ENCODE data around the gene CLMP.

CLMP gene

GRCh38 chr11:123195188-123196059, at the start of gene CLMP:
TSS of gene CLMP (minus strand) at chr11:123195248. CDS start at chr11:123194940, 308 bp downstream.
- no peak for FAIRE-seq
- DNase-seq (ENCODE audit: insufficient read length, low spot score): no peak

- FAIRE-seq: no peak
- DNase-seq (ENCODE audit: insufficient read length, low spot score): no peak
Measured at GRCh38 chr11:123241874-123242543, 47.0 kb upstream of the CLMP start.

- no peak for DNase-seq (ENCODE audit: insufficient read length, low spot score)
- FAIRE-seq: no peak
Measured at GRCh38 chr11:123241294-123241693, 46.2 kb upstream of the CLMP start.

GRCh38 chr11:123239191-123240150, 44.4 kb upstream of the CLMP start:
- DNase-seq (ENCODE audit: insufficient read length, low spot score) (no peak), FAIRE-seq (no peak)

DNA sequence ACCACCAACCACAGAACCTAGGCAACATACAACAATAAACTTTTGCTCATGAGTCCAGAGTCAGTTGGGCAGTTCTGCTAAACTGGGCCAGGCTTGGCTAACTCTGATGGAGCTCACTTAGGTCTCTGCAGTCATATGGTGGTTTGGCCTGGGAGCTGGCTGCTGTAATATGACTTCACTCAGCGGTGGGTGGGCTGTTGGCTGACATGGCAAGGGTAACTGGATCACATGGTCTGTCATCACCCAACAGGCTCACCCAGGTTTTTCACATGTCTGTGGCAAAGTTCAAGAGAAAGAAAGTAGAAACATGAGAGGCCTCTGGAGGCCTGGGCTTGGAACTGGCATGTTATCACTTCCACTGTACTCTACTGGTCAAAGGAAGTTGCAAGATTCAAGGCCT, 43.2 kb upstream of the CLMP start:
- DNase-seq (ENCODE audit: insufficient read length, low spot score) (no peak), FAIRE-seq (no peak)

DNA sequence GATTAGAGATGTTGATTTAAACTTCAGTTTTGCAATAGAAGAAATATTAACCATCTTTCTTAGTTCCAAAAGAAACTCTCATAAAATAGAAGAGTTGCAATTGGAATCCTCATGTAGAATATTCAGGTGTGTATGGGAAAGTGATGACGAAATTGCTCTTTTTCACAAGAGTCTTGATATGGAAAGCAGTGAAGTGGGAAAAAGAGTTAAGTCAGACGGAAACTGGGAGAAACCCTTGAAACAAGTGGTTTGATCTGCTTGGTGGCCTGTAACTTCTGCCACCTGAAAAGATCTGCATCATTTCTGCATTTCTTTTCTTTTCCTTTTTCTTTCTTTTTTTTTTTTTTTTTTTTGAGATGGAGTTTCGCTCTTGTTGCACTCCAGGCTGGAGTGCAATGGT, 41.8 kb upstream of the CLMP start:
- FAIRE-seq (no peak), DNase-seq (ENCODE audit: insufficient read length, low spot score) (no peak)

- DNase-seq (ENCODE audit: insufficient read length, low spot score) (no peak), FAIRE-seq (peak; percentile 8)
Measured at GRCh38 chr11:123235656-123236261, 40.7 kb upstream of the CLMP start.

DNA sequence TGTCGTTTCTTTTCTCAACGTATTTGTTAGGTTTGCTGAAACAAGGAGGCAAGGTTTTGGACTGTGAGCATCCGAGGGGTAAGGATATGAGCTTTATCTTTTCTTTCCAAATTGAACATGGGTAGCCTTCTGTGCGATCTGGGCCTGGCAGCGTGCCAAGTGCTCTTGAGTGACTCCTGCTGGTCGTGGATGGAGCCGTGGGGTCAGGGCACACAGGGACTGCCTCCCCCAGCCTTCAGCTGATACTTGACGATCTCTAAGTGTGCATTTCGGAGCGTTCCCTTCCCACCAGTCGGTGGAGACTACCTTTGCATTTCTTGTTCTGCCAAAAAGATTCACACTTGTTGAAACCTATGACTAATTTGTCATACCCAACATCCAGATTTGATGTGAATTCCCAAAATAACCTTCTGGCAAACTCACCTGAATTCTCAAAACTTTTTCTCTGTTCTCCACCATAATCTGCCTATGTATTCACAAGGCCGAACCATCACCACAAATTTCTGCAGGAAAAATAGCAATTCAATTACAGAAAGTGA, 40.1 kb upstream of the CLMP start:
- no peak for DNase-seq (ENCODE audit: insufficient read length, low spot score)
- no peak for FAIRE-seq

DNA sequence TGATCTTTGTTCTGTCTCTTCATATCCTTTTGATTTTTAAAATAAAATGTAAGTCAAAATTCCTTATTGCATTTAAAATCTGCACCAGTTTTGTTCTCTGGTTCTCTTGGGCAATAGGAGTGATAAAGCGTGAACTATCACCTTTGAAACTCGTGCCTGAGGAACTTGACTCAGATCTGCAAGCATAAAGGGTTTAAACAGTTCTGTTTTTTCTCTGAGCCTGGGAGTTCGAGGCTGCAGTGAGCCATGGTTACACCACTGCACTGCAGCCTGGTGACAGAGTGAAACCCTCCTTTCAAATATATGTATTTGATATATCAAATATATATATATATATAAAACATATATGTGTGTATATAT, 38.9 kb upstream of the CLMP start:
- DNase-seq (ENCODE audit: insufficient read length, low spot score): no peak
- no peak for FAIRE-seq

DNA sequence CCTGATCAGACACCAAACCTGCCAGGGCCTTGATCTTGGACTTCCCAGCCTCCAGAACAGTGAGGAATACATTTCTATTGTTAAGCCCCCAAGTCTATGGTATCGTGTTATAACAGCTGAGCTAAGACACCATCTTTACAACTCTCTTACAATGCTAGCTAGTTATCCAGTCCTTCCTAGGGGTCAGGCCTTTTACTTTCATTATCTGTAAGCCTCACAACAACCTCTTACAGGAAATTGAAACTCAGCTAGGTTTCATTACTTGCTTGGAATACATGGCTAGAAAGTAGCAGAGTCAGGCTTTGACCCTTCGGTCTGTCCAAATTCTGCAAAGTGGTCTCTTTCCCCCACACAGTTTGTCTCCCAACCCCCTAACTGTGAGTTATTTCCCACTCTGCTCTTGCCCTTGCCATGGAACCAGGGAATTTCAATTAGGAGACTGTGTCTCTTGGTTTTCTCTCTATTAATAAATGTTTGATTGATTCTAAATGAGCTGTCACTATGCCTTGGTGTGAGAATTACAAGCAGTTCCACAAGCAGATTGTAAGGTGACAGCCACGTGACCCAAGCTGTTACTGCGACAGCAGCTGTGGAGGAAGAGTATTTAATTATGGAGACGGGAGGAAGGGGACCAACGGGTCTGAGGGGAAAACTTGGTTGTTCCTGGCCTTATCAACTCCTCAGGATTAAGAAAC, 38.4 kb upstream of the CLMP start:
- DNase-seq (ENCODE audit: insufficient read length, low spot score) (peak; percentile 50), FAIRE-seq (peak; percentile 97)

DNA sequence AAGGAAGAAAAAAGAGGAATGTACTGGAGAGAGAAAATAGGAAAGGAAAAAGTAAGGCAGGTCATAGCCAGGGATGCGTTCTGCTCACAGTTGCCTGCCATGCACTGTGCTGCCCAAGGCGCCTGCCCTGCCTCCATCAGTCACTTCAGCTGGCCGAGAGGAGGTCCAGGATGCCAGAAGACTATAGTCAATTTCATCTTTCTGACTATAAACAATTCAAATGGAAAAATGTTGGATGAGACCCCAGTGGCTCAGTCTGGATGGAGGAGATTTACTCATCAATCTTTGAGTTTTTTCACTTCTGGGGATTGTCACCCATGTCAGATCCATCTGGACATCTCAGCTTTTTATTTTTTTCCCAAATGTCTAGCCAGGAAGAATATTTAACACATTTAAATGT, 36.7 kb upstream of the CLMP start:
- no peak for DNase-seq (ENCODE audit: insufficient read length, low spot score)
- no peak for FAIRE-seq

GRCh38 chr11:123231256-123231655, 36.2 kb upstream of the CLMP start:
- DNase-seq (ENCODE audit: insufficient read length, low spot score): no peak
- FAIRE-seq: no peak

- no peak for FAIRE-seq
Measured at GRCh38 chr11:123230346-123230745, 35.3 kb upstream of the CLMP start.

GRCh38 chr11:123228496-123229163, 33.6 kb upstream of the CLMP start:
- no peak for FAIRE-seq
- no peak for DNase-seq (ENCODE audit: insufficient read length, low spot score)

More at GRCh38 chr11:123230346-123230745, 35.3 kb upstream of the CLMP start:
- DNase-seq (ENCODE audit: insufficient read length, low spot score): no peak

DNA sequence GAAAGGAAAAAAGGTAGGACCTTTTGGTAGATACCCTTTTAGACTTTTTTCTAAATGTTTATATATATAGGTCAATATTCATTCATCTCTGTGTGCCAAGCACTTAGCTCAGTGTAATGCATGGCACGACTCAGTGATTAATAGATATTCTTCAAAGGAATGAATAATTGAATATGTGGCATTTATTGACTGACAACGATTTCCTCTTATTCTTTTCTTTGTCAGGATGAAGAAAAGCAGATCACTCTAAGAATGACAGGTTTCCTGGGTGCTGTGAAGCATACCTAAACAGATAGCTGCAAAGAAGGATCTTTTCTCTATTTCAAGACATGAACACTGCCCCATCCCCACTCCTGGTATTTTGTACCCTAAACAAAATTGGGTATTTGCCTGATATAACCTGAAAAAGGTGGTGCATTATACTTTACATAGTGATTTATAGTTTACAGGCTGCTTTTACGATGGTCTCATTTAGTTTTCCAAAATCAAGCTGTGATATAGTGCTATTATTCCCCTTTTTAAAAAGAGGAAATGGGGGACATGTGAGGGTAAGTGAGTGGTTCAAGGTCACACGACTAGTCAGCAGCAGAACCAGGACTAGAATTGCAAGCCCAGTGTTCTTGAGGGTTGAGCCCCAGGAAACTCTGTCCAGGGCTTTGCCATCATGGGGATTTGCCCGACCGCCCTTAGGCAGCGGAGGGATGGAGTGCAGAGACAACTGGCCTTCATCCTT, 32.9 kb upstream of the CLMP start:
- FAIRE-seq: no peak
- no peak for DNase-seq (ENCODE audit: insufficient read length, low spot score)

GRCh38 chr11:123221584-123221983, 26.5 kb upstream of the CLMP start:
- DNase-seq (ENCODE audit: insufficient read length, low spot score) (no peak), FAIRE-seq (no peak)

GRCh38 chr11:123221096-123221561, 26.1 kb upstream of the CLMP start:
- DNase-seq (ENCODE audit: insufficient read length, low spot score): no peak
- FAIRE-seq: no peak

DNA sequence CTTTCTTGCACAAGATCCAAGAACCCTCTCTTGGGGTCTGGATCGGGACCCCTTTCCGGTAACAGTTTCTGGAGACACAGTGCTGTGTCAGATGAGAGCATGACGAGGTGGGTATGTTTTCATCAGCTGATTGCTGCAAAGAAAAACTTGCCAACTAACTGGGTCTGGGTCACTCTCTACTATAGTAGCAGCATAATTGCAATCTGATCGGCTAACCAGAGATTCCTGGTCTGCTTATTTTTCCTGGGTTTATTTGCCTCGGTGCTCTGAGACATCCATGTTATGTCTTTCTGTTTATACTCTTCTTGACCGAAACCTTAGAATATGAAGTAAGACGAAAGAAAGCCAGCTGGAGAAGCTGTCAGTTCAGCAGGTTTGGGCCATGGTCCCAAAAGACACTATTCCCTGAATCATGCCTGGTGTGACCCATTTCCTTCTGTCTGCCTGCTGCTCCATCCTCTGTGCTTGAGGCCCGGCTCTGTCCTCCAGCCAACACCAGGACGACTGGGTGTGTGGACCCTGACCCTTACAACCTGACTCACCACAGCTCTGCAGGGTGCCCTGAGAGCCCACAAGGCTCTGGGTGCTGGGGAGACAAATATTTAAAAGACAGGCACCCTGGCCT, 24.1 kb upstream of the CLMP start:
- DNase-seq (ENCODE audit: insufficient read length, low spot score) (no peak), FAIRE-seq (no peak)
